NCI-H526 treated with DMSO at 0.1 percent for 48 hours (cell line): ENCODE measurements around the gene AP3M1.
"Not testable (repeated sequence)": the region's sequence is repeated elsewhere in the genome, so short reads cannot be mapped to it uniquely, and the experiment has no call there.

Experiments used
- DNase-seq: peaks from one replicate; lab custom pipeline; 2025; lab: John Stamatoyannopoulos, UW

AP3M1 gene

GRCh38 chr10:74163319-74164068 is 12.9 kb upstream of the AP3M1 start:
- no peak for DNase-seq

- no peak for DNase-seq
Observed at GRCh38 chr10:74160013-74160412, 9.4 kb upstream of the AP3M1 start.

- no peak for DNase-seq
Observed at GRCh38 chr10:74156919-74157289, 6.3 kb upstream of the AP3M1 start.

- DNase-seq: no peak
Observed at GRCh38 chr10:74153676-74154075, 3.0 kb upstream of the AP3M1 start.

- no peak for DNase-seq
Observed at GRCh38 chr10:74153123-74153522, 2.5 kb upstream of the AP3M1 start.

- DNase-seq: no peak
Observed at GRCh38 chr10:74151879-74152722, 1.5 kb upstream of the AP3M1 start.

- DNase-seq: peak; percentile 92
Observed at GRCh38 chr10:74150990-74151878, 606 bp upstream of the AP3M1 start, which contains the start of gene ADK. ADK (plus strand) TSS chr10:74151221; CDS start chr10:74151279, 58 bp downstream.

- DNase-seq: not testable (repeated sequence)
Observed at GRCh38 chr10:74146980-74147379, 3.6 kb downstream of the AP3M1 start.

GRCh38 chr10:74145133-74145532 is 5.5 kb downstream of the AP3M1 start:
- DNase-seq: no peak

- DNase-seq: no peak
Observed at GRCh38 chr10:74140553-74140952, 10.1 kb downstream of the AP3M1 start.

- DNase-seq: no peak
Observed at GRCh38 chr10:74139981-74140380, 10.6 kb downstream of the AP3M1 start.

- DNase-seq: not testable (repeated sequence)
Observed at GRCh38 chr10:74138596-74138995, 12.0 kb downstream of the AP3M1 start.

- no peak for DNase-seq
Observed at GRCh38 chr10:74137992-74138391, 12.6 kb downstream of the AP3M1 start.

- DNase-seq: no peak
Observed at GRCh38 chr10:74135452-74135851, 15.2 kb downstream of the AP3M1 start.

- DNase-seq: no peak
Observed at GRCh38 chr10:74133923-74134820, 16.5 kb downstream of the AP3M1 start.

GRCh38 chr10:74123081-74123480 is 27.5 kb downstream of the AP3M1 start:
- no peak for DNase-seq

- DNase-seq: no peak
Observed at GRCh38 chr10:74122060-74122459, 28.6 kb downstream of the AP3M1 start.

- DNase-seq: no peak
Observed at GRCh38 chr10:74121368-74121767, 29.3 kb downstream of the AP3M1 start.

- no peak for DNase-seq
Observed at GRCh38 chr10:74120911-74121310, 29.7 kb downstream of the AP3M1 start.

- no peak for DNase-seq
Observed at GRCh38 chr10:74118804-74119203, 31.8 kb downstream of the AP3M1 start.

GRCh38 chr10:74117738-74118137 is 32.9 kb downstream of the AP3M1 start:
- DNase-seq: no peak
